Measurements from ENCODE around the gene IGFALS.
A peak's percentile ranks its signal among the peaks of the same experiment; 100 is the strongest.

IGFALS gene

DNA sequence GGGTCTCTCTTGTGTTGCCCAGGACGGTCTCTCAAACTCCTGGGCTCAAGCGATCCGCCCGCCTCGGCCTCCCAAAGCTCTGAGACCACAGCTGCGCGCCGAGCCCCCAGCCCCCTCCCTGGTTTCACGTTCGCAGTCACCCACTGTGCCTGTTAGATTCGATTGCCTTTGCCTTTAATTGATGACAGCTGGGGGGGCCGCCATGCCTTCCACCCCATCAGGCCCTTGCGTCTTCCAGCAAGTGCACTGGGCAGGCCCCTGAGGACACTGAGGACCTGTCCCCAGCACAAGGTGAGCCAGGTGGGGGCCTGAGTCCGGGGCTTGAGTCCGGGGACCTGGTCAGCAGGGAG lies 3.3 kb downstream of the IGFALS start:
- no peak for DNase-seq (ENCODE audit: low read depth)

DNA sequence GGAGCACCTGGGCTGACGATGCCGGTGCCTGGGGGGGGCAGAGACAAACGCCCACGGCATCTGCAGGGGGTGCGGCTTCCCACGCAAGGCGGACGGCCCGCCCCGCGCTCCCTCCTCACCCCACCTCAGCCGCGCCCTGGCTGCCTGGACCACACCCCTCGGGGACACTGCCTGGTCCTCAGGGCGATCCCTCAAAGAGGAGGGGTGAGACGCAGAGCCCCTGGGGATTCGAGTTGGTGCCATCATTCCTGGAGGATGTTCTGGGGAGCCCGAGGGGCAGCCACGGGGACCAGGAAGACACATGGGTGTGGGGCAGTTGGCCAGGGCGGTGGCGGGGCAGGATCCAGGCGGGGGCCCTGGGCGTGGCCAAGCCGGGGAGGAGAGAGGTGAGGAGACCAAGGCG lies 3.9 kb downstream of the IGFALS start:
- no peak for DNase-seq (ENCODE audit: low read depth)

DNA sequence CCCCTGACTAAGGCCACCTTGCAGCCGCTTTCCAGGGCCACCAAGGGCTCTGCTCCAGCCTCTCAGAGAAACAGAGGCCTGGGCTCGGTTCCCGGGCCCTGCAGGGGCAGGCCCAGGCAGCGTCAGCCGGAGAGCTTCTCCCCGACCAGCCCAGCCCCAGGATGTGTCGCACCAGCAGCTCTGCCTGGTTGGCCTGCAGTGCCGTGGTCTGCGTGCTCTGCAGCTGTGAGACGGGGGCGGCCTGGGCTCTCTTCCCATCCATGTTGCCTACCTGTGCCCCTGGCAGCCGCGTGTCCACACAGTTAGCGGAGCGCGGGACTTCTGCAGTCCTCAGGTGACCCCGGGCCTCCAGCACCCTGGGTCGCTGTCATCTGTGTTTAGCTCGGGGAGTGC lies 4.8 kb downstream of the IGFALS start:
- no peak for DNase-seq (ENCODE audit: low read depth)

DNA sequence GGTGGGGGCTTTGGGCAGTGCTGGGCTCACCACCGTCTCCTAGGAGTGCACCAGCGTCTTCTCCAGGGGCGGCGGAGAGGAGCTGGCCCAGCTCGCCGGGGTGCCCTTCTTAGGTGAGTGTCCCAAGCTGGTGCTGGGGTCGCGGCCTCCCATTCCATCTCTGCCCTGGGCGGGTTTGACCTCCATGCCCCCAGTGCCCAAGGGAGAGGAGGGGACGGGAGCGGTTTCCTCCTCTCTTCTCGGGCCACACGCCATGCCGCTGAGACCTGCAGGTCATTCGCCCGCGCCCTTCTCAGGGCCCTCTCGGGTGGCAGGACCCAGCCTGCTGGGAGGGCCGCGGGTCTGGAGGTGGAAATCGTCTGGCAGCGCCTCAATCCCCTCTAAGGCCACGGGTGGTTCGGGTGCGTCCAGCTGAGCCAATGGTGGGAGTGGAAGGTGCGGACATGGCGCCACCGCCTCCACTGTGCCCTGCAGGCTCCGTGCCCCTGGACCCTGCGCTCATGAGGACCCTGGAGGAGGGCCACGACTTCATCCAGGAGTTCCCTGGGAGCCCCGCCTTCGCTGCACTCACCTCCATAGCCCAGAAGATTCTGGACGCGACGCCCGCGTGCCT lies 5.3 kb downstream of the IGFALS start:
- DNase-seq (ENCODE audit: low read depth) = no peak

DNA sequence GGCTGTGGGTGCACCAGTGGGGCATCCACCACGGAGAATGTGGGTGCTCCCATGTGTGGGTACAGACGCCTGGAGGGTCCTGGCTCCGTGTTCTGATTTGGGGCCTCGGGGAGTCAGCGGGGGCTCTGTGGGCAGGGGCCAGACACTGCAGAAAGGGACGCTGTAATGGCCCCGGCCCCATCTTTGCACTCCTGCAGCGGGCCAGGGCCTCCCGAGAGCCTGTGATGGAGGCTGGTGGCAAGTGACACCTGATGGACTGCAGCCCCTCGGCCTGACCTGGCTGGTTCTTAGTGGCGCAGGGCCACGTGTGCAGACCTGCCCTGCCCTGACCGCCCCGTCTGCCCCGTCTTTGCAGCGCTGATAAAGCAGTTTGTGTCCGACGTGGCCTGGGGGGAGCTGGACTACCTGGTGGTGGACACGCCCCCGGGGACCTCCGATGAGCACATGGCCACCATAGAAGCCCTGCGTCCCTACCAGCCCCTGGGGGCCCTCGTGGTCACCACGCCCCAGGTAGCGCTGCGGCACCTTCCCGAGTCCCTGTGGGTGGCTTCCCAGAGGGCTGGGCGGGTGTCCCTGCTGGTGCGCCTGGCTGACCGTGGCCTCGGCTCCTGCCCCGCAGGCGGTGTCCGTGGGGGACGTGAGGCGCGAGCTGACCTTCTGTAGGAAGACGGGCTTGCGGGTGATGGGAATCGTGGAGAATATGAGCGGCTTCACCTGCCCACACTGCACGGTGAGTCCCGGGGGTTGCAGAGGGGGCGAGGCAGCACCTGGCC lies 6.0 kb downstream of the IGFALS start:
- no peak for DNase-seq (ENCODE audit: low read depth)

DNA sequence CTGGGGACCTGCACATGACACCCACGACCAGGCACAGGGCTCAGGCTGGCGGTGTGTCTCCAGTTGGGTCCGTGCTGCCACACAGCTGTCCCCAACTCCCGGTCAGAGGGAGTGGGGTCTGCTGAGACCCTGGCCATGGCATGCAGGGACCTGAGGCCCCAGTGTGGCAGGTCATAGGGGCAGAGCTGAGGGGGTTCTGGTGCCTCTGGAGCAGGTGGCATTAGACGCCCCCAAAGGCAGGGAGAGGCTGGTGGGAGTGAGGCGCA lies 6.5 kb downstream of the IGFALS start:
- DNase-seq (ENCODE audit: low read depth) = no peak

DNA sequence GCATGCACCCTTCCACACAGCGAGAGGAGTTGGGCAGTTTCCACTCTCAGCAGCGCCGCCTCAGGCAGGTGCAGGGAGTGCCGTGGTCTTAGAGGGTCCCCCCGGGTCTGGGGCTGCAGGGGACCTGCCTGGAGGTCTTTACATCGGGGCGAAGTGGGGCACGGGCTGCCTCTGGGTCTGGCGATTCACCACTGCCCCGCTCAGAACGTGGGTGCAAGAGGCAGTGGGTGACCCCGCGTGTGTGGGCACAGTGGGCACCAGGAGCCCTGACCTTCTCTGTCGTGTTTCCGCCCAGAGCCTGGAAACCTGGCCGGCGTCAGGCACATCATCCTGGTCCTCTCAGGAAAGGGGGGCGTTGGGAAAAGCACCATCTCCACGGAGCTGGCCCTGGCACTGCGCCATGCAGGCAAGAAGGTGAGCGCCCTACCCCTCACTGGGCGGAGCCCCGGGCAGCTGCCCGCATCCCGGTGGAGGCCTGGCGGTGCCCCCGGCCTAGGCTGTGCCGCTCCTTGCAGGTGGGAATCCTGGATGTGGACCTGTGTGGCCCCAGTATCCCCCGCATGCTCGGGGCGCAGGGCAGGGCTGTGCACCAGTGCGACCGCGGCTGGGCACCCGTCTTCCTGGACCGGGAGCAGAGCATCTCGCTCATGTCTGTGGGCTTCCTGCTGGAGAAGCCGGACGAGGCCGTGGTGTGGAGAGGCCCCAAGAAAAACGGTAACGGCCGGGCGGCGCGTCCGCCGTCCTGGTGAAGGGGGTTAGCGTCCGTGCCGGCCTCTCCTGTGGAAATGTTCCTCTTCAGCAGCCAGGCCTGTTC lies 7.1 kb downstream of the IGFALS start:
- no peak for DNase-seq (ENCODE audit: low read depth)

DNA sequence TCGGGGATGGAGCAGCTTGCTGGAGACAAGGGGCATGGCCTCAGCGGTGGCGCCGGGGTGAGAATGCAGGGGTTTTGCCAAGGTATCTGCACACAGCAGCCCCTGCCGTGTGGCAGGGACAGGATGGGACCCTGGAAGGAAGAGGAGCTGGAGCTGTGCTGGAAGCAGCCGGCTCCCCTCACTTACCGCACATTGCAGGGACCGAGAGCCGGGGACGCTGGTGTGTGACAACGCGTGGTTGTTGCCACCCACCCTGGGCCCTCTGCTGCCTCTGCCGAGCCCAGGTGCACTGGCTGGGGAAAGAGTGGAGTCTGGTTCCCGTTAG lies 7.7 kb downstream of the IGFALS start:
- DNase-seq (ENCODE audit: low read depth) = no peak

DNA sequence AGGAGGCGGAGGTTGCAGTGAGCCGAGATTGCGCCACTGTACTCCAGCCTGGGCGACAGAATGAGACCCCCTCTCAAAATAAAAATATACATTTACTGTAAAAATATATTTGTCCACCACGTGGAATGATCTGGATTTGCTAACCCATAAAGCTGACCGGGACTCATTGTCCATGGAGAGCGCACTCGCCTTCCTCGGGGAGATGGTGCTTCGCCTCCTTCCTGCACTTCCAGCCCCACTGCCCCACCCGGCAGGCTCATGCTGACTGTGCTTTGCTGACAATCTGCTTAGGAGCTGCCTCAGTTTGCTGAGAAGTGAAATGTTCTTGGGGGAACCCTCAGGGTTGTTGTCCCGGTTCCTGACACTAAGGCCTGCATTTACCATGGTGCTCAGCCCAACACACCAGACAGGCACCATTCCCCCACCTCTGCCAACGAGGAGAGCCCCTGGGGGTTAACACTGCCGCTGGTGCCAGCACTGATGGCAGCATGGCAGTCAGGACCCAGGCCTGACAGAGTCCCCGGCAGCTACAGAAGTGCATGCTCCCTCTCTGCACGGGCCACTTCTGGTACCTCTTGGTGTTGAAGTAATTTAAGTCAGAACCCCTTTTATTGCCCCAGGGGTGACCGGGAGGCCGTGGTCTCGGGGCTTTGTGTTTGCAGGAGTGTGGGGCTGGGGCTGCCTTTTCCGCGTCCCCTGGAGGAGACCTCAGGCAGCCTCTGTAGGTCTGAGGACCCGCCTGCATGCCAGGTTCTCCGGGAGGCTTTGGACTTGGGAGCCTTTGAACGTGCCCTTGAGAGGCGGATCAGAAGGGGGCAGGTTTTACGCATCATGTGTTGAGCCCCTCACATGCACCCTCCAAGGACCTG lies 8.3 kb downstream of the IGFALS start:
- DNase-seq (ENCODE audit: low read depth) = no peak

DNA sequence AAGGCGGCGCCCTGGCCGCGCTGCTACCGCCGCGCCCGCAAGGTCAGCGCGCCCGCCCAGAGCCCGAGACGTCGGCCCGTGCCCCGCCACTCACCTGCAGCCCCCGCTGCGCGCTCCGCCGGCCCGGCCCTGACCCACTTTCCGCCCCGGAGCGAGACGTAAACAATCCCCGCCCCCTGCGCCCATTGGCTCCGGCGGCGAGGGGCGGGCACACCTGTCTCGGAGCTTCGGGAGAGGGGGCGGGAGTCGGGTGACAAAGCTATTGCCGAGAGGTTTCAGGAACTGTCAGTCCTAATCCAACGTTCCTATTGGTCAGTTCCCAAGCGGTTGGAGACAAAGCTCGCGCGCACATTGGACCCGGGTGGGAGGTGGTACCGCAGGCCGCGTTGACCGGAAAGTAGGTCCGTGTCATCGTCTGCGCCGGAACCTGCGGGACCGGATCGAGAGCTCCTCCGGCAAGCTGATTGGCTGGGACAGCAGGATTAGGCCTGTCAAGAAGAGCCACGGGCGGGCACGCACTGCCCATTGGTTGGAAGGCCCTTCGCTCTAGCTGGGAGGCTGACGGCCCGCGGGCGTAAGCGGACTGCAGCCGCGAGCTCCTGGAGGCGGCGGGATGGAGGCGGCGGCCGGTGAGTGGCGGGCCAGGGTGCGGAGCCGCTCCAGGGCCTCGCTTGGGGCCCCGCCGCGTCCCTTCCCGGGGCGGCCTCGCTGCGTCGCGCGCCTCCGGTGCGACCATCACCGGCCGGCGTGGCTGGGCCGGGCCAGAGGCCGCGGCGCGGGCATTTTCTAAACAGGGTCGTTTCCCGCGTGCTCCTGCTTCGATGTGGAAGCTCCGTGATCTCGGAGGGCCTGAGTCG lies 10.9 kb downstream of the IGFALS start, which contains the start of the genes NUBP2 and SPSB3:
Gene NUBP2 (plus strand): TSS at position 553 of the 857 bp plus-strand sequence. CDS start 61 bp downstream, at position 614.
Gene SPSB3 (minus strand): TSS at position 164 of the 857 bp plus-strand sequence. CDS start 1,088 bp downstream, outside the sequence.
- DNase-seq (ENCODE audit: low read depth) = peak; percentile 91

DNA sequence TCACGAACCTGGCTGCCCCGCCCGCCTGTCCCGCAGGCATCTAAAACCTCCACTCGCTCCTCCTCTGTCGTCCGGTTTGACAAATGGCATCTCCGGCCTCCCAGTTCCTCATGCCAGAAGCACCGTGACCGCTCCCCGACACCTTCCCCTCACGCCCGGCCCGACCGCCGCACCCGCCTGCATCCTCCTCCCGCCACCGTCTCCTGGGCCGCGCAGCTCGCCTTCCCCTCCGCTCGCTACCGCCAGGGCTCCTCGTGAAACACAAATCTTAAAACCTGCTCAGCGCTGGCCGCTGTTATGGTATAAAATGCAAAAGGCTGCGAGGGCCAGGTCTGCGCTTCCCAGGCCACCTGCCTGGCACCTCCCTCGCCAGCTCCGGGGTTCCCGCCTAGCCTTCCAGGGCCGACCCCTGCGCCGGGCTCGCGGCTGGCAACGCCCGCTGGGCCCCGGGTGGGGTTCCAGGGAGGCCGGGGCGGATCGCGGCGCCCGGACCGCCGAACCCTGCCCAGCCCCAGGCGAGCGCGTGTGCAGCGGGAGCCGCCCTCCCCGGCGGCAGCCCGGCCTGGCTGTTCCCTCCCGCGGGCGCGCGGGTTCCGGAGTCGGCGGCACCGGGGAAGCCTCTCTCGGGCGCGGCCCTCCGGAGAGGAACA lies 11.6 kb downstream of the IGFALS start:
- DNase-seq (ENCODE audit: low read depth) = no peak

DNA sequence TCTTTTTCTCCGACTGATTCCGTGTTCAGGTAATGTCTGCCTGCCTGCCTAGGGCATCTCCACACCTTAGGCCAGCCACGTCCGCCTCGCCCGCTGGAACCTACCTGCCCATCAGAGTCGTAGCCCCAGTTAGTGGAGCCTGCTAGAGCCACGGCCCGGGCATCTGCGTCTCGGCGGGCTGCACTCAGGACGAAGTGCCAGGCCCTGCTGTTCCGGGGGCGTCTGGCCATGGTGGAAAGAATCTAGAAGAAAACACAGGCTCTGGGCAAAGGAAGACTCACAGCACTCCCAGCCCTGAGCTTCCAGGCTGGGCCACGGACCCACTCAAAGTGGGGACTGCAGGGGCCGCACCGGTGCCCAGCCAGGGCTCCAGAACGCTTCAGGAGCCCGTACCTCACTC lies 12.3 kb downstream of the IGFALS start:
- no peak for DNase-seq (ENCODE audit: low read depth)

DNA sequence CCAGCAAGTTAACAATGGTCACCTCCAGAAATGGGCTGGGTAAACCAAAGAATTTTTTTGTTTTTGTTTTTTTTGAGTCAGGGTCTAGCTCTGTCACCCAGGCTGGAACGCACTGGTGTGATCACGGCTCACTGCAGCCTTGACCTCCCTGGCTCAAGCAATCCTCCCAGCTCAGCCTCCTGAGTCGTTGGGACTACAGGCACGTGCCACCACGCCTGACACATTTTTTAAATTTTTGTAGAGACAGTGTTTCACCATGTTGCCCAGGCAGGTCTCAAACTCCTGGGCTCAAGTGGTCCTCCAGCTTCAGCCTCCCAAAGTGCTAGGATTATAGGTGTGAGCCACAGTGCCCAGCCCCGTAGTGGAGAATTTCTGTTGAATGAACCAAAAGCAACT lies 12.8 kb downstream of the IGFALS start:
- DNase-seq (ENCODE audit: low read depth) = no peak

DNA sequence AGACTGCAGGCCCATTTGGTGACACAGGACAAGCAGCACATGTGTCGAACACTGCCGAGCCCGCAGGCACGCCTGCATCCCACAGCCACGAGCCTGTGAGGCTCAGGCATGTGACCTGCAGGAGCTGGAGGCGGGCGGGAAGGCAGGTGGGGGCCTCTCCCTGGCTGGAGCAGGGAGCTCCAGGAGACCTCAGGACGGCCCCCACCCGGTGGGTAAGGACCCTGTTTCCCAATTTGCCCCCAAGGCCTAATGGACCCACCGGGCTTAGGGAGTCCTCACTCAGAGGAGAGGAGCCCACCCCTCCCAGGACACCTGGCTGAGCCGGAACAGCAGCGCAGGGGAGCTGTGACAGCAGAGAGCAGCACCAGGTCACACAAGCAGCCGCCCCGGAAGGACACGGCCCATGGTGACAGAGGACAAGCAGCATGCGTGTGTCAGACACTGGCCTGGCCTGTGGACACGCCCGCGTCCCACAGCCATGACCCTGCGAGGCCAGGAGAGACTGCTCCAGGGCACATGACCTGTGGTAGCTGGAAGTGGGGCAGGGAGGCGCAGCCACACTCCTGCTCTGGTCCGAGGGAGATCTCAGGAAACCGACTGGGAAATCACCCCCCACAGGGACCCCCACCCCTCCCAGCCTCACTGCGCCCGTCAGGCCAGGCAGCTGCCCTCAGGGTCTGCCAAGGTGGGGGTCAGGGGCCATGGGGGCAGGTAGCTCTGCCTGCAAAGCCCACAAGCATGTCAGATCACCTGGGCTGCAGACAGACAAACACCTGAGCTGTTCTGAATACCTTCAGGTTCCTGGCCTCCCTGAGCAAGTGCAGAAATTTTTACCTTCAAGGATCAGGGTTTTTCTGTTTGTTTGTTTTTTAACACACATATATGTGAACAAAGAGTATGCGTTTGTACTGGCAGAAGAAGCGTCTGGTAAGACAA lies 13.5 kb downstream of the IGFALS start:
- no peak for DNase-seq (ENCODE audit: low read depth)

DNA sequence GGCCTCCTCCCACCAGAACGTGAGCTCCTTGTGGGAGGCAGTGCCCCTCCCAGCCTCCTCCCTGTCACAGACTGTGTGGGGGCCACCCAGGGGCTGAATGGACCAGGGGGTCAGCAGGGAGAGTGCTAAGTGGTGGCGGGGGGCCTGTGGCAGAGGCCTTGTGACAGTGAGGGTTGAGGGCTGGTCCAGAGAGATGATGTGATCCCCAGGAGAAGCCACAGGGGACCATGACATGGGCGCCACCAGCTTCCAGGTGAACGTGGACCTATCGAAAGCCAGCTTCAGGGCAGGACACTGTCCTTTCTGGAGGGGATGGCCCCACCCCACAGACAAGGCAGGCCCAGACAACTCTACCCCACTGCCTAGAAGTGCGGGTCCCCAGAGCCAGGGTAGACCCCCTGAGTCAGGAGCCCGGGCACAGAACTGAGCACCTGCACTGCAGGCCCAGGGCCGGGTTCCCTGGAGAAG lies 14.2 kb downstream of the IGFALS start:
- DNase-seq (ENCODE audit: low read depth) = no peak

DNA sequence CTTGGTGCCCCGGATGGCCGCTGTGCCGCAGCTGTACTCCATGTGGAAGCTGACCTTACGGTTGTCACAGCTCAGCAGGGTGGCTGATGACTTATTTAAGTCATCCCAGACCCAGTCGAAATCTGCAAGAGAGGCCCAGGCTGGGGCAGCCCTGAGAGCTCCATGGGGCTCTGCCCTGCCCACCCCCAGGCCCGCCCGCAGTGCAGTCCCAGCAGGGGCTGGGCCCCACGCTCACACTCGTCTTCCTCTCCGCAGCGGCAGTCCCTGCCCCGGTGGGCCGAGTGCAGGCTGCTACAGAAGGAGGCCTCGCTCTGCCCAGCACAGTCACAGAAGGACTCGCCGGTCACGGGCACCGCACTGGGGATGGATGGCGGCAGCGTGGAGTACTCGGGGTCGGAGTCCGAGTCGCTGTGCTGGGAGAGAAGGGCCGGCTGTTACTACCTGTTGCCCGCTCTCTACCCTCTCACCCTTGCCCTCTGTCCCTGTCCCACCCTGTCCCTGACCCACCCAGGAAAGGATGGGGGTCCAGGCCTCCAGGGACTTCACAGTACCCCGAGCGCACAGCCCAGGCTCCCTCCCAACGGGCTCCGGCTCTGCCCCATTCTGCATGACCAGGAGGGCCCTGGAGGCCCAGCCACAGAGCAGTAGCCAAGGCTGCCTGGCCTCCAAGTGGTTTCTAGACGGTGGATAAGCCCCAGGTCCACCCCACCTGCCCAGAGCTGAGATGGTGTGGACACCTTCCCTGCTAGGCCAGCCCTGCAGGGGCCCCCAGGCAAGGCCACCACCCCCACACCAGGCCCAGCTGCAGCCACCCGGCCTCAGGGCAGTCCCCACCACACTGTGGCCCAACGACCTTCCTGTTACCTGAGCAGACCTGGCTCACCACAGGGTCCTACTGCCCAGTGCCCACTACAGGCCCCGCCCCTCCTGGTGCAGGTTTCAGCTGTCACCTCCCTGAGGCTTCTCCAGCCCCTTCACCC lies 15.0 kb downstream of the IGFALS start:
- DNase-seq (ENCODE audit: low read depth) = no peak

DNA sequence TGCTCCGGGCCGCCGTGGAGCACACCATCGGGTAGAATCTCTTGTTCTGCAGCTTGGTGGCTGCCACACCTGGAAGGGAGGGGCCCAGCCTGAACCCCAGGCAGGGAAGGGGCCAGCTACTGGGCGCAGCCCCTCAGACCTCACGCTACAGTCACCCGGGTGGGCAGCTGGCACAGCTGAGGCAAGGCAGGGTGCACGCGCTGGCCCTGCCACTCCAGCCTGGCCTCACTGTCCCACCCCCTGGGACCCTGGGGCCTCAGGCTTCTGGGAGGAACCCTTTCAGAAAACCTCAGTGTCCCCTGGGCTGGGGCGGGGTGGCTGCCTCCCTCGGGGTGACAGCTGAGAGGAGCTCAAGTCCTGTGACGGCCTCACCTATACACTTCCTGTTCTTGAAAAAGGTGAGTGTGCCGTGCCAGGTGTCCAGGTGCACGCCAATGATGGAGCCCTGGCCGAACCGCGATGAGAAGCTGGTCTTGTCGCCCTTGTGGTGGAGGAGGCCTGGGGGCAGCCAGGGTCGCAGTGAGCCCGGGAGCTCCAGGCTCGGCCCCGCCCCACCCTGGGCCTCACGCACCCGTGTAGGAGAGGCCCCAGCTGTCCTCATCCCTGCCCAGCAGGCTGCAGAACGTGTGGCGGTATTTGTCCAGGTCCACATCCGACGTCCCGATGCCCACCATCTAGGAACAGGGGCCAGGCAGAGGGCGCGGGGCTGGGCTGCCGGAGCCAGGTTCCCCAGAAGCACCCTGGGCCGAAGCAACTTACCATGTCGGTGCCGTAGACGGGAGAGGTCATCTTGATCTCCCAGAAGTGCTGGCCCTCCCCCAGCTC lies 15.9 kb downstream of the IGFALS start:
- DNase-seq (ENCODE audit: low read depth) = no peak

DNA sequence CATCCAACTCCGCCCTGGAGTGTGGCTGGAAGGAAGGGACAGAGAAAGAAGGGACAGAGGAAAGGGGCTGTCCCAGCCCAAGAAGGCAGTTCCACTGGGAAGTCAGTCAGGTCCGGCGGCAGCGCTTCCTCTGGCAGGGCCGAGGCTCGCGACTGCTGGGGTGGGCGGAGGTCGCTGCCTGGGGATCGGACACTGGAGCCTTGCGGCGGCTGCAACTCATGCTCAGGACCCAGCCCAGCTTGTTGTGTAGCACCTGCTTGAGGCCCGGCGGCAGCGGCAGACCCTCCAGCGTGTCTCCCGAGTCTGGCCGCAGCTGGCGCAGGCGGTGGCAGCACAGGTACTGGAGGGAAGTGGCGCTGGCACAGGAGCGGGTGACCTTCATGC lies 16.5 kb downstream of the IGFALS start:
- no peak for DNase-seq (ENCODE audit: low read depth)
